LNCaP clone FGC (cell line): Measurements from ENCODE around the gene PLCH2.

Experiments used
- DNase-seq: peaks from one replicate; pipeline ENCODE4 v3.0.0-alpha.2; 2011; ENCODE audit warnings: low read depth
- H3K4me3 ChIP-seq: 2 replicates; pipeline ENCODE4 v1.5.1; 2011; ENCODE audit warnings: mild to moderate bottlenecking, low read depth, low read length, control low read depth
- TF ChIP-seq, protein P1 (sequence below): IDR thresholded peaks from 2 replicates; pipeline ENCODE4 v1.5.1; 2012; ENCODE audit warnings: mild to moderate bottlenecking; ENCODE audit not compliant: control insufficient read depth, insufficient read depth; ENCODE audit errors: extremely low read depth

Gene PLCH2

DNA sequence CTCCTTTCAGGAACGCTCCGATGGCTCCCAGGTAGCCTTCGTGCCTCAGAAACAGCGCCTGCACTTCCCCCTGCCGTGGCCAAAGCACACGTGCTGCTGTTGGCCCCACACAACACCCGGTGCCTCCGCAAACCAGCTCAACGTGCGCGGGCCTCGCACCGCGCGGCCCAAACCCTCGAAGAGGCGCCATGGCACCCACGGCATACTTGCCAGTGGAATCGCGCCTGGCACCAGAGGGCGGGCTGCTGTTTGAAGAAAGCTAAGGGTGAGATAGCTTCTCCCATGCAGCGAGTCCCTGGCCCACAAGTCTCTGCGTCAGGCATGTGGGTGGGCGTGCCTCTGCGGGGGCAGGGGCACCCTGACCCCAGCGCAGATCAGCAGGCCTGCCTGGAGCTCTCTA lies 42.4 kb downstream of the PLCH2 start:
- no peak overlapping the region for H3K4me3 ChIP-seq
- no peak for DNase-seq
- TF ChIP-seq, protein P1, sequence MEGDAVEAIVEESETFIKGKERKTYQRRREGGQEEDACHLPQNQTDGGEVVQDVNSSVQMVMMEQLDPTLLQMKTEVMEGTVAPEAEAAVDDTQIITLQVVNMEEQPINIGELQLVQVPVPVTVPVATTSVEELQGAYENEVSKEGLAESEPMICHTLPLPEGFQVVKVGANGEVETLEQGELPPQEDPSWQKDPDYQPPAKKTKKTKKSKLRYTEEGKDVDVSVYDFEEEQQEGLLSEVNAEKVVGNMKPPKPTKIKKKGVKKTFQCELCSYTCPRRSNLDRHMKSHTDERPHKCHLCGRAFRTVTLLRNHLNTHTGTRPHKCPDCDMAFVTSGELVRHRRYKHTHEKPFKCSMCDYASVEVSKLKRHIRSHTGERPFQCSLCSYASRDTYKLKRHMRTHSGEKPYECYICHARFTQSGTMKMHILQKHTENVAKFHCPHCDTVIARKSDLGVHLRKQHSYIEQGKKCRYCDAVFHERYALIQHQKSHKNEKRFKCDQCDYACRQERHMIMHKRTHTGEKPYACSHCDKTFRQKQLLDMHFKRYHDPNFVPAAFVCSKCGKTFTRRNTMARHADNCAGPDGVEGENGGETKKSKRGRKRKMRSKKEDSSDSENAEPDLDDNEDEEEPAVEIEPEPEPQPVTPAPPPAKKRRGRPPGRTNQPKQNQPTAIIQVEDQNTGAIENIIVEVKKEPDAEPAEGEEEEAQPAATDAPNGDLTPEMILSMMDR: no peak

DNA sequence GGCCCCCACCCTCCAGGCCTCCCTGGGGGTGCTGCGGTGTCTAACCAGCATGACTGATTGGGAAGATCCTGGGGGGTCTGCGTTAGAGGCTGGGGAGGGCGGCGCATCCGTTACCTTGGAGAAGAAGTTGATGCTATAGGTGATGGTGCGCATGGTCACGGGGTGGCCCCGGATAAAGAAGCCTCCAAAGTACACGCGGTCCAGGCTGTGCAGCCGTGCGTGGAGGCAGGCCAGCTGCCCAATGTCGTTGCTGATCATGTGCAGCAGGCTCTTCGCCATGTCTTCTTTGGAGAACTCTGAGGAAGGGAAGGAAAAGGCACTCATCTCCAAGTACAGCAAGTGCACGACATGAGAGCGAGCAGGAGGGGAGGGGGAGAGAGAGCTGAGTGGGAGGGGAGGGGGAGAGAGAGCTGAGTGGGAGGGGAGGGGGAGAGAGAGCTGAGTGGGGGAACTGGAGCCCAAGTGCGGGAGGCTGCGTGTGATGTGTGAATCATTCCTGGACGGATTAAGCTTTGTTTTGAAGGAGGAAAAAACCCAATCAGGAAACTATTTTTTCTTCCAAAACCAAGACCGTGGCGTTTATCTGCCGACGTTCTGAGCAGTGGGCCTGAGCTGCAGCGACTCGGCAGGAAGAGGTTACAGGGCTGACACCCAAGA lies 43.1 kb downstream of the PLCH2 start:
- TF ChIP-seq, protein P1: no peak
- no peak for DNase-seq
- H3K4me3 ChIP-seq: no peak overlapping the region

DNA sequence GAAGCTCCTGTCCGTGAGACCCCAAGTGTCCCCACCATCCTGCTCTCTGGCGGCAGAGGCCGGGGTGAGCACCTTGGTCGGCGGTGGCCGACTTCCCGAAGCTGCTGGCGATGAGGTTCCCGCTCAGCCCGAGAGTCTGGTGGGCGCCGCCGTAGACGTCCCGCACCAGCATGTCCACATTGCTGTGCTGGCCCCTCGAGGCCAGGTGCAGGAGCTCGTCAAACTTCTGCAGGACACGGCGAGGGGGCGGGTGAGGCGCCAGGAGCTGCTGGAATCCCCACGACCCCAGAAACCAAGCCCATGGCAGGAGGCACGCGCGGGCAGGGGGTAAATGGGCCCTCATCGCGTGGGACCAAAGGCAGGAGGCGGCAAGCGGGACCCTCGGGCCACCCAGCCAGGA lies 43.6 kb downstream of the PLCH2 start:
- TF ChIP-seq, protein P1: no peak
- no peak overlapping the region for H3K4me3 ChIP-seq

DNA sequence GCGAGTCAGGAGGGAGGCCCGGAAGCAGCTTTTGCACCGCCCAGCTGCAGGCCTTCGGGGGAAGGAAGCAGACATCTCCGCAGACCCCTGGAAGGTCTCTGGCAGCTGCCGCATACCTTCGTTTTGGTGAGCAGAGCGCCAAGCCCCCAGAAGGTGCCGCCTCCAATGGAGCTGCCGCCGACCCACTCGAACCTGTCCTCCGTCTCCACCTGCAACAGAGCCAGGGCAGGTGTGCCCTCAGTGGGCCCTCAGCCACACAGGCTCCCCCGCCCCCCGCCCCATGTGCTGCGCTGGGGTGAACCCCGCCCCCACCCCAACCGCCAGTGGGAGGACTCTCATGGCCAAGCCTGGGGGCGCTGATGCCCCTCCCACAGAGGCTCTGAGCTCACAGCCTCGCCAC lies 44.1 kb downstream of the PLCH2 start:
- TF ChIP-seq, protein P1: no peak
- no peak for DNase-seq
- no peak overlapping the region for H3K4me3 ChIP-seq

More for the DNA sequence above, 43.6 kb downstream of the PLCH2 start:
- DNase-seq: no peak

DNA sequence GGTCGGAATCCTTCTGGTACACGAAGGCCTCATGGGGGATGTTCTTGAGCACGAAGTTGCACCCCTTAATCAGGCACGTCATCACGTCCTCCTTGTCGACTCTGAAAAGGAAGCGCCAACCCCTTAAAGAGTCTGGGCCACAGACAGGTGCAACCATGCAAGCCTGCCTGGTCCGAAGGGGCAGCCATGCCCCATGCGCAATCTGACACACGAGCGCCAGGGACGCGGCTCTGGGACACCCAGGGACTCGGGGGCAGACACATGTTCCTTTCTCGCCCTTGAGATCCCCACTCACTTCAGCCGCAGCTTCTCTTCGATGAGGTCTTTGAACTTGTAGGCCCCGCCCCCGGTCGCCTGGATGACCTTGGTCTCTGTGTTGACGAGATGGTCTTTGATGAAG lies 44.7 kb downstream of the PLCH2 start:
- DNase-seq: no peak
- no peak overlapping the region for H3K4me3 ChIP-seq
- TF ChIP-seq, protein P1: no peak

DNA sequence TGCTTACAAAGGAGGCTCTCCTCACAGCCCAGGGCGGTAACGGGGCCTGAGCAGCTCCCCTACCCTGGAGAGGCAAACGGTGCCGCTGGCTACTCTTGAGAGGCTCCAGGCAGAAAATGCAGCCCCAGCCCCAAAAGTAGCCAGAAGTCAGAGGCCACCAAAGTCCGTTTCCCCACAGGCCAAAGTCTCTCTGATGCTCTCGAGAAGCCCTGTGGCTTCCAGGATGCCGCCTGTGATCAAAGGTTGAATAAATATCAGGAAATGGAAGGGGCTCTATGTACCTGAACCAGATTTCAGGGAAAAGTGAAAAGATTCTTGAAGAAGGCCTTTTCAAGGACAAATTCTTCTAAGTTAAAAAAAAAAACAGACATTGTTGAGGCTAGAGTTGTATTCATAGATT lies 46.1 kb downstream of the PLCH2 start:
- TF ChIP-seq, protein P1: no peak
- no peak overlapping the region for H3K4me3 ChIP-seq
- DNase-seq: no peak
